Rectal smooth muscle tissue (tissue), 1 donor: ENCODE results near the gene PDE3A.

Experiments used
- H3K27ac ChIP-seq: one replicate; pipeline ENCODE4 v1.7.0; 2013; ENCODE audit warnings: low read depth, low read length, inconsistent platforms
- H3K27me3 ChIP-seq: one replicate; pipeline ENCODE4 v1.7.0; 2013; ENCODE audit warnings: low read length; ENCODE audit not compliant: control insufficient read depth, insufficient read depth
- H3K36me3 ChIP-seq: one replicate; pipeline ENCODE4 v1.7.0; 2013; ENCODE audit warnings: low read length; ENCODE audit not compliant: control insufficient read depth, insufficient read depth
- H3K4me1 ChIP-seq: one replicate; pipeline ENCODE4 v1.7.0; 2013; ENCODE audit warnings: low read length; ENCODE audit not compliant: control insufficient read depth, insufficient read depth
- H3K4me3 ChIP-seq: one replicate; pipeline ENCODE4 v1.7.0; 2013; ENCODE audit warnings: low read length
- H3K9ac ChIP-seq: one replicate; pipeline ENCODE4 v1.7.0; 2013; ENCODE audit warnings: low read length

Gene PDE3A

GRCh38 chr12:20409607-20410377 is 41.5 kb downstream of the PDE3A start:
- no peak overlapping the region for H3K9ac ChIP-seq
- peaks cover 3% of the 10 kb centered on the region for H3K4me1 ChIP-seq
- H3K36me3 ChIP-seq: no peaks in the 10 kb centered on the region
- H3K27ac ChIP-seq: no peak overlapping the region
- H3K27me3 ChIP-seq: no peaks in the 10 kb centered on the region
- no peak overlapping the region for H3K4me3 ChIP-seq

GRCh38 chr12:20410734-20411133 is 42.4 kb downstream of the PDE3A start:
- no peaks in the 10 kb centered on the region for H3K36me3 ChIP-seq
- H3K27ac ChIP-seq: no peak overlapping the region
- H3K4me3 ChIP-seq: no peak overlapping the region
- no peaks in the 10 kb centered on the region for H3K27me3 ChIP-seq
- H3K9ac ChIP-seq: no peak overlapping the region
- peaks cover 3% of the 10 kb centered on the region for H3K4me1 ChIP-seq

- Histone ChIP-seq H3K9ac (no peak overlapping the region), H3K4me1 (peaks cover 3% of the 10 kb centered on the region), H3K4me3 (no peak overlapping the region), H3K27me3 (no peaks in the 10 kb centered on the region), H3K36me3 (no peaks in the 10 kb centered on the region), H3K27ac (no peak overlapping the region)
Observed at GRCh38 chr12:20411345-20411744, 43.0 kb downstream of the PDE3A start.

- H3K36me3 ChIP-seq: no peaks in the 10 kb centered on the region
- peaks cover 1% of the 10 kb centered on the region for H3K4me1 ChIP-seq
- H3K4me3 ChIP-seq: no peak overlapping the region
- H3K27me3 ChIP-seq: no peaks in the 10 kb centered on the region
- H3K27ac ChIP-seq: no peak overlapping the region
- no peak overlapping the region for H3K9ac ChIP-seq
Observed at GRCh38 chr12:20415028-20415427, 46.7 kb downstream of the PDE3A start.

GRCh38 chr12:20415641-20416040 is 47.3 kb downstream of the PDE3A start:
- Histone ChIP-seq H3K36me3 (no peaks in the 10 kb centered on the region), H3K4me3 (no peak overlapping the region), H3K27me3 (no peaks in the 10 kb centered on the region), H3K9ac (no peak overlapping the region), H3K27ac (no peak overlapping the region), H3K4me1 (peaks cover 3% of the 10 kb centered on the region)

- peak overlapping the region; percentile 1 for H3K27ac ChIP-seq
- H3K4me1 ChIP-seq: peaks cover 11% of the 10 kb centered on the region
- no peak overlapping the region for H3K9ac ChIP-seq
- no peak overlapping the region for H3K4me3 ChIP-seq
- no peaks in the 10 kb centered on the region for H3K27me3 ChIP-seq
- no peaks in the 10 kb centered on the region for H3K36me3 ChIP-seq
Observed at GRCh38 chr12:20420557-20420956, 52.2 kb downstream of the PDE3A start.

- H3K27ac ChIP-seq: no peak overlapping the region
- H3K27me3 ChIP-seq: no peaks in the 10 kb centered on the region
- H3K36me3 ChIP-seq: no peaks in the 10 kb centered on the region
- no peak overlapping the region for H3K9ac ChIP-seq
- H3K4me1 ChIP-seq: peaks cover 11% of the 10 kb centered on the region
- no peak overlapping the region for H3K4me3 ChIP-seq
Observed at GRCh38 chr12:20421421-20421820, 53.1 kb downstream of the PDE3A start.

- Histone ChIP-seq H3K4me3 (no peak overlapping the region), H3K27me3 (no peaks in the 10 kb centered on the region), H3K4me1 (peaks cover 11% of the 10 kb centered on the region), H3K36me3 (no peaks in the 10 kb centered on the region), H3K27ac (no peak overlapping the region), H3K9ac (no peak overlapping the region)
Observed at GRCh38 chr12:20423557-20423956, 55.2 kb downstream of the PDE3A start.

- peaks cover 17% of the 10 kb centered on the region for H3K4me1 ChIP-seq
Observed at GRCh38 chr12:20424841-20425240, 56.5 kb downstream of the PDE3A start.

GRCh38 chr12:20426191-20426590 is 57.9 kb downstream of the PDE3A start:
- Histone ChIP-seq H3K4me3 (no peak overlapping the region), H3K36me3 (no peaks in the 10 kb centered on the region), H3K4me1 (peaks cover 17% of the 10 kb centered on the region), H3K27ac (peak overlapping the region; percentile 30), H3K27me3 (no peaks in the 10 kb centered on the region), H3K9ac (no peak overlapping the region)

More at GRCh38 chr12:20424841-20425240, 56.5 kb downstream of the PDE3A start:
- Histone ChIP-seq H3K27me3 (no peaks in the 10 kb centered on the region), H3K27ac (no peak overlapping the region), H3K4me3 (no peak overlapping the region), H3K36me3 (no peaks in the 10 kb centered on the region), H3K9ac (no peak overlapping the region)

- no peak overlapping the region for H3K9ac ChIP-seq
- H3K27ac ChIP-seq: peak overlapping the region; percentile 30
- H3K27me3 ChIP-seq: no peaks in the 10 kb centered on the region
- no peaks in the 10 kb centered on the region for H3K36me3 ChIP-seq
- peaks cover 17% of the 10 kb centered on the region for H3K4me1 ChIP-seq
- H3K4me3 ChIP-seq: no peak overlapping the region
Observed at GRCh38 chr12:20426957-20427356, 58.6 kb downstream of the PDE3A start.

- H3K27me3 ChIP-seq: no peaks in the 10 kb centered on the region
- peaks cover 10% of the 10 kb centered on the region for H3K4me1 ChIP-seq
- H3K27ac ChIP-seq: no peak overlapping the region
- no peak overlapping the region for H3K4me3 ChIP-seq
- H3K36me3 ChIP-seq: no peaks in the 10 kb centered on the region
- H3K9ac ChIP-seq: no peak overlapping the region
Observed at GRCh38 chr12:20429852-20430251, 61.5 kb downstream of the PDE3A start.

GRCh38 chr12:20432290-20432689 is 64.0 kb downstream of the PDE3A start:
- H3K4me3 ChIP-seq: no peak overlapping the region
- no peaks in the 10 kb centered on the region for H3K27me3 ChIP-seq
- H3K4me1 ChIP-seq: peaks cover 10% of the 10 kb centered on the region
- H3K36me3 ChIP-seq: no peaks in the 10 kb centered on the region
- H3K9ac ChIP-seq: no peak overlapping the region
- no peak overlapping the region for H3K27ac ChIP-seq
